ENCODE data around the gene DRAM2. TPM values are rescaled to one million over a fixed set of nuclear protein-coding genes. Genes with fewer than 3 reads are reported as not detected.

The DRAM2 gene
- polyA plus RNA-seq (2011; rRNA removed) (58.8 and 110 TPM in 2 replicates), polyA minus RNA-seq (2011; rRNA and poly(A)+ RNA removed) (18.4 and 29.3 TPM in 2 replicates)

DNA sequence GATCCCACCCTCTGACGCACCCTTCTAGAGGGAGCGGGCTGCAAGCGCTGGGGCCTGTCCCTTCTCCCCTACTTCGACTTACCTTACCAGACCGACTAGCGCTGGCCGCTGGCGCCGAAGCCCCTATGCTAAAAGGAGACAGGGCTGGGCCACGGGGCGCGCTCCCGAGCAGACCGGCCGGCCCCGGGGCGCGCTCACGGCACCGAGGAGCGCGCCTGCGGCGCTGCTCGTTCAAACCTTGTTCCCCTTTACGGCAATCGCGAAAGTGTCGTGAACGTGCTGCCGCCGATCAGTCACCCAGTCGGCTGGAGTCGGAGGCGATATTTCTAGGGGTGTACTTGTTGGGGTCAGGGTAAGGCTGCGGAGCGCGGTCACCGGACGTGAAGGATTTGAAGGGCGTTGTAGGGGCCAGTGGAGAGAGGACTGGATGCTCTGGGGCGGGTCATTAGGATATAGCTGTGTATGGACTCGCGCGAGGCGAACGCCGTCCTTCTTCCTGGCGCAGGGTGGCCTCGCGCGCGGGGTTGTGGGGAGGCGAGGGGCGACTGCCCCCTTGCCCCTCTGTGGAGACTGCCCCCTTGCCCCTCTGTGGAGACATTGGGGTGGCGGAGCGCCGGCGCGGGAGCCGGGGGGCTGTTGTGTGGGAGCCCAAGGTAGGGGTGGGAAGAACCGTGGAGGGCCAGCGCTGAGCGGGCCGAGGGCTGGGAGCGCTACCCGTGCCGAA is at the start of gene DRAM2, which contains the start of gene CEPT1:
TSS of gene DRAM2 (minus strand) at position 138 of the 724 bp plus-strand sequence. CDS start 8,539 bp downstream, outside the sequence.
TSS of gene CEPT1 (plus strand) at position 268 of the 724 bp plus-strand sequence. CDS start 7,492 bp downstream, outside the sequence.
- TF ChIP-seq, protein P1, sequence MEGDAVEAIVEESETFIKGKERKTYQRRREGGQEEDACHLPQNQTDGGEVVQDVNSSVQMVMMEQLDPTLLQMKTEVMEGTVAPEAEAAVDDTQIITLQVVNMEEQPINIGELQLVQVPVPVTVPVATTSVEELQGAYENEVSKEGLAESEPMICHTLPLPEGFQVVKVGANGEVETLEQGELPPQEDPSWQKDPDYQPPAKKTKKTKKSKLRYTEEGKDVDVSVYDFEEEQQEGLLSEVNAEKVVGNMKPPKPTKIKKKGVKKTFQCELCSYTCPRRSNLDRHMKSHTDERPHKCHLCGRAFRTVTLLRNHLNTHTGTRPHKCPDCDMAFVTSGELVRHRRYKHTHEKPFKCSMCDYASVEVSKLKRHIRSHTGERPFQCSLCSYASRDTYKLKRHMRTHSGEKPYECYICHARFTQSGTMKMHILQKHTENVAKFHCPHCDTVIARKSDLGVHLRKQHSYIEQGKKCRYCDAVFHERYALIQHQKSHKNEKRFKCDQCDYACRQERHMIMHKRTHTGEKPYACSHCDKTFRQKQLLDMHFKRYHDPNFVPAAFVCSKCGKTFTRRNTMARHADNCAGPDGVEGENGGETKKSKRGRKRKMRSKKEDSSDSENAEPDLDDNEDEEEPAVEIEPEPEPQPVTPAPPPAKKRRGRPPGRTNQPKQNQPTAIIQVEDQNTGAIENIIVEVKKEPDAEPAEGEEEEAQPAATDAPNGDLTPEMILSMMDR (IDR thresholded peaks at IDR 0.05; ENCODE audit: insufficient read depth, low read depth, low read length): 0 out of 2 replicates have a peak, but pooled peaks have one; percentile 11
- no peaks in the 10 kb centered on the region; the same call in 1 of the 2 replicates for H3K36me3 ChIP-seq (ENCODE audit: control insufficient read depth, insufficient read depth, low read length)
- H3K27me3 ChIP-seq (ENCODE audit: control insufficient read depth, insufficient read depth, low read length): no peaks in the 10 kb centered on the region
- DNase-seq (ENCODE audit: low read depth): peak; percentile 68
- CTCF ChIA-PET: interaction anchor here (1.1 to 1.3 kb wide), 3 partner anchors 17 to 260 kb away, joined by 3 to 5 read pairs (median 3); no protein-coding TSS in a partner anchor
- peak within 1 kb of the TSS; percentile 89 for H3K4me3 ChIP-seq (ENCODE audit: low read depth, low read length)
- POLR2A ChIA-PET: interaction anchor here (0.5 kb wide), 1 partner anchor 1765 kb away, joined by 3 read pairs; no protein-coding TSS in a partner anchor

DNA sequence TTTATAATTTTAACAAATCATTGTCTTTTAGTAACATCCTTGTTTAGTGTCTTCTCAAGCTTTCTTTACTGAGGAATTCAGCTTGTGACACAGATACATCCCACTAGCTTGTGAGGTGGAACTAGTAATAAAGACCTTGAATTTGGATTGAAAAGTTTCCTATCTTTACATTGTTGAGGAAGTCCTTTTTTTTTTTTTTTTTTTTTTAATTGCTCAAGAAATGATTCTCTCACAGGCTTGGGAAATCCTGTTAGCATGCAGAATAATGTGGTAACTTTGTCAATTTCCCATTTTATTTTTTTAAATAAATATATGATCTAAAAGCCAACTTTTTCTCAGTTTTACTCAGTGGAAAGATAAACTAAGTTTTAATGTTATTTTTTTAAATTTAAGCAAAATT is 44.8 kb upstream of the DRAM2 start:
- CTCF ChIA-PET: no interaction called here
- Histone ChIP-seq H3K36me3 (ENCODE audit: control insufficient read depth, insufficient read depth, low read length) (peaks cover 7% of the 10 kb centered on the region; the same call in 1 of the 2 replicates), H3K27me3 (ENCODE audit: control insufficient read depth, insufficient read depth, low read length) (no peaks in the 10 kb centered on the region), H3K4me3 (ENCODE audit: low read depth, low read length) (no peak overlapping the region)
- TF ChIP-seq, protein P1 (IDR thresholded peaks at IDR 0.05; ENCODE audit: insufficient read depth, low read depth, low read length): no peak
- POLR2A ChIA-PET: interaction anchor here (0.6 kb wide), 1 partner anchor 10 kb away, joined by 3 read pairs; no protein-coding TSS in a partner anchor
- DNase-seq (ENCODE audit: low read depth): no peak

DNA sequence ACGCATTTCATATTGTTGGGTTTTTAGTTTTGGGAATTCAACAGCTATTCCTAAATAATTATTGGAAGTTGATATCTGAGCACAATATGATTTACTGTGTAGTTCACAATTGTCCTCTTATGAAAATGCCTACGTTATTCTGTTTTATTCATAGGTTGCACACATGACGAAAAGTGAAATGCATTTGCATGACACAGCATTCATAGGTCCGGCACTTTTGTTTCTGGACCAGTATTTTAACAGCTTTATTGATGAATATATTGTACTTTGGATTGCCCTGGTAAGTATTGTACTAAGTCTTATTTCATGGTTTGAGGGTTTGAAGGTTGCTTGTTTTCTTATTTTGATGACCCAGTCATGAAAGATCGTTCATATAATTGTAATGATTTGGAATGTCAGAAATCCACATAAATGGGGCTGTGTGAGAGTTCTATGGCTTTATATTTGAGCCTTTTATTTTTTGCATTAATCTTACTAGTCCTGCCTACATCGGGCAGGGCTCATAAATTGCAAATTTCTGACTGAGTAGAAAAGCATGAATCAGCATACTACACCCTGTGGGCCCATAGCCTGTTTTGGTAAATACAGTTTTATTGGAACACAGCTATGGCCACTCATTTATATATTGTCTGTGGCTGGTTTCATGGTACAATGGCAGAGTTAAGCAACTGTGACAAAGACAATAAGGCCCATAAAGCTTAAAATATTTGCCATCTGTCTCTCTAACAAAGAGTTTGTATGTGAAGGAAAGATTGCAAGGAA is 43.6 kb upstream of the DRAM2 start:
- TF ChIP-seq, protein P1 (IDR thresholded peaks at IDR 0.05; ENCODE audit: insufficient read depth, low read depth, low read length): no peak

DNA sequence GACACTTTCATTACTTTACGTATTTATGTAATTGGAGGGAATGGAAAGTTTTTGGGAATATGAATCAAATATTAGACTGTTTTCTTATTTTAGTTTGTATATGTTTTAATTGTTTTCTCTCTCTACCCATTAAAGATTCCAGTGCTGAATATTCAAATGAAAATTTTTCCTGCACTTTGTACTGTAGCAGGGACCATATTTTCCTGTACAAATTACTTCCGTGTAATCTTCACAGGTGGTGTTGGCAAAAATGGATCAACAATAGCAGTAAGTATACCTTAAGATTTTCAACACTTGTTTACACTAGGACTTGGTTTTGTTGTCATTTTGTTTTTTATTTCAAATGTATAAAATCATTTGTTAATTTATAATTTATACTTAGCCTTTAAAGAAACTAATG is 42.2 kb upstream of the DRAM2 start:
- TF ChIP-seq, protein P1 (IDR thresholded peaks at IDR 0.05; ENCODE audit: insufficient read depth, low read depth, low read length): no peak
- H3K27me3 ChIP-seq (ENCODE audit: control insufficient read depth, insufficient read depth, low read length): no peaks in the 10 kb centered on the region
- POLR2A ChIA-PET: no interaction called here
- CTCF ChIA-PET: no interaction called here
- DNase-seq (ENCODE audit: low read depth): no peak
- H3K36me3 ChIP-seq (ENCODE audit: control insufficient read depth, insufficient read depth, low read length): peaks cover 4% of the 10 kb centered on the region; the same call in 1 of the 2 replicates
- H3K4me3 ChIP-seq (ENCODE audit: low read depth, low read length): no peak overlapping the region

More for the DNA sequence above, 43.6 kb upstream of the DRAM2 start:
- no peak overlapping the region for H3K4me3 ChIP-seq (ENCODE audit: low read depth, low read length)
- no peaks in the 10 kb centered on the region for H3K27me3 ChIP-seq (ENCODE audit: control insufficient read depth, insufficient read depth, low read length)
- H3K36me3 ChIP-seq (ENCODE audit: control insufficient read depth, insufficient read depth, low read length): peaks cover 7% of the 10 kb centered on the region; the same call in 1 of the 2 replicates
- CTCF ChIA-PET: interaction anchor here (0.6 to 1.1 kb wide), 4 partner anchors 31 to 1681 kb away, joined by 3 to 4 read pairs (median 4); no protein-coding TSS in a partner anchor
- POLR2A ChIA-PET: no interaction called here
- no peak for DNase-seq (ENCODE audit: low read depth)
